ENCODE results near the gene HSPB8. TPM values are rescaled to one million over a fixed set of nuclear protein-coding genes. Genes with fewer than 3 reads are reported as not detected.

The HSPB8 gene
- total RNA-seq, 2 donors from 2014 or later: 67.0 to 96.9 TPM

- Histone ChIP-seq H3K4me3 (no peak overlapping the region), H3K36me3 (no peaks in the 10 kb centered on the region), H3K9me3 (no peaks in the 10 kb centered on the region), H3K27me3 (replicated peaks; ENCODE audit: insufficient read depth) (no peaks in the 10 kb centered on the region), H3K27ac (no peak overlapping the region), H3K4me1 (replicated peaks) (no peaks in the 10 kb centered on the region)
- no peak for TF ChIP-seq POLR2A (IDR thresholded peaks at IDR 0.05)
- no peak for TF ChIP-seq POLR2AphosphoS5 (IDR thresholded peaks at IDR 0.05)
- no peak for TF ChIP-seq CTCF (IDR thresholded peaks at IDR 0.05)
- 79% methylated on average over 3 of the region's 3 CpGs for WGBS
- no peak for DNase-seq (ENCODE audit: low spot score)
- intact Hi-C loops (cut with DNase I): no loop called here
These were observed 10.0 kb upstream of the HSPB8 start for GRCh38 chr12:119168721-119169120.

- no peak for TF ChIP-seq POLR2AphosphoS5 (IDR thresholded peaks at IDR 0.05)
- no peak for TF ChIP-seq POLR2A (IDR thresholded peaks at IDR 0.05)
- TF ChIP-seq CTCF (IDR thresholded peaks at IDR 0.05): no peak
- no peaks in the 10 kb centered on the region for H3K9me3 ChIP-seq
- H3K27ac ChIP-seq: no peak overlapping the region
- H3K4me3 ChIP-seq: no peak overlapping the region
- H3K36me3 ChIP-seq: no peaks in the 10 kb centered on the region
- no peaks in the 10 kb centered on the region for H3K4me1 ChIP-seq (replicated peaks)
- no peaks in the 10 kb centered on the region for H3K27me3 ChIP-seq (replicated peaks; ENCODE audit: insufficient read depth)
- DNase-seq (ENCODE audit: low spot score): no peak
- intact Hi-C loops (cut with DNase I): no loop called here
- WGBS: 27% methylated on average over 2 of the region's 2 CpGs
These were observed 9.6 kb upstream of the HSPB8 start for GRCh38 chr12:119169150-119169549.

GRCh38 chr12:119171291-119171690 lies 7.4 kb upstream of the HSPB8 start:
- intact Hi-C loops (cut with DNase I): no loop called here
- 80% methylated on average over 5 of the region's 5 CpGs for WGBS
- TF ChIP-seq POLR2A (IDR thresholded peaks at IDR 0.05) (no peak), POLR2AphosphoS5 (IDR thresholded peaks at IDR 0.05) (no peak), CTCF (IDR thresholded peaks at IDR 0.05) (no peak)

GRCh38 chr12:119171691-119172425 lies 6.9 kb upstream of the HSPB8 start:
- WGBS: 71% methylated on average over 15 of the region's 15 CpGs

More at GRCh38 chr12:119171291-119171690, 7.4 kb upstream of the HSPB8 start:
- DNase-seq (ENCODE audit: low spot score): no peak
- Histone ChIP-seq H3K4me1 (replicated peaks) (no peaks in the 10 kb centered on the region), H3K9me3 (no peaks in the 10 kb centered on the region), H3K27ac (no peak overlapping the region), H3K4me3 (no peak overlapping the region), H3K36me3 (no peaks in the 10 kb centered on the region), H3K27me3 (replicated peaks; ENCODE audit: insufficient read depth) (no peaks in the 10 kb centered on the region)

More at GRCh38 chr12:119171691-119172425, 6.9 kb upstream of the HSPB8 start:
- Histone ChIP-seq H3K36me3 (no peaks in the 10 kb centered on the region), H3K27ac (no peak overlapping the region), H3K27me3 (replicated peaks; ENCODE audit: insufficient read depth) (no peaks in the 10 kb centered on the region), H3K9me3 (no peaks in the 10 kb centered on the region), H3K4me3 (no peak overlapping the region), H3K4me1 (replicated peaks) (peaks cover 2% of the 10 kb centered on the region)
- no peak for TF ChIP-seq POLR2AphosphoS5 (IDR thresholded peaks at IDR 0.05)
- TF ChIP-seq CTCF (IDR thresholded peaks at IDR 0.05): no peak
- no peak for TF ChIP-seq POLR2A (IDR thresholded peaks at IDR 0.05)
- no peak for DNase-seq (ENCODE audit: low spot score)
- intact Hi-C loops (cut with DNase I): no loop called here
